Large intestine (tissue), 3 donors: ENCODE data around the gene KIF6. TPM values are rescaled to one million over a fixed set of nuclear protein-coding genes. Genes with fewer than 3 reads are reported as not detected.
"Not testable (repeated sequence)": the region's sequence is repeated elsewhere in the genome, so short reads cannot be mapped to it uniquely, and the experiment has no call there.

Experiments used
- DNase-seq, 2 donors: peaks; one replicate each; pipeline versions ENCODE4 v3.0.0 to v3.0.0-alpha.2; 2013
- H3K27ac ChIP-seq: one replicate; pipeline ENCODE4 v1.5.1; 2013; ENCODE audit warnings: low read length
- H3K27me3 ChIP-seq: 2 replicates; pipeline ENCODE4 v1.6.1; 2013; ENCODE audit warnings: low read length; ENCODE audit not compliant: control insufficient read depth, insufficient read depth
- H3K36me3 ChIP-seq: 2 replicates; pipeline ENCODE4 v1.6.1; 2013; ENCODE audit warnings: low read length; ENCODE audit not compliant: control insufficient read depth, insufficient read depth
- H3K4me1 ChIP-seq: one replicate; pipeline ENCODE4 v1.6.1; 2013; ENCODE audit warnings: low read length; ENCODE audit not compliant: control insufficient read depth, insufficient read depth
- H3K4me3 ChIP-seq: one replicate; pipeline ENCODE4 v1.5.1; 2013; ENCODE audit warnings: low read length
- H3K9me3 ChIP-seq: one replicate; pipeline ENCODE4 v1.6.1; 2013; ENCODE audit warnings: mild to moderate bottlenecking, low read depth, low read length, moderate library complexity; ENCODE audit not compliant: control insufficient read depth
- WGBS: methylation state at CpG from one replicate; pipeline ENCODE4 v1.1.5; 2013; ENCODE audit warnings: low lambda C conversion rate; ENCODE audit not compliant: insufficient coverage; 5-methylcytosine and 5-hydroxymethylcytosine counted together
- polyA plus RNA-seq: library from polyadenylated mRNA; unstranded; fragments of 120-200 nt; gene quantifications from one replicate; pipeline ENCODE4 v1.2.1, GENCODE V29; 2013

The KIF6 gene
- polyA plus RNA-seq, 1 donor, result 0.70 TPM

DNA sequence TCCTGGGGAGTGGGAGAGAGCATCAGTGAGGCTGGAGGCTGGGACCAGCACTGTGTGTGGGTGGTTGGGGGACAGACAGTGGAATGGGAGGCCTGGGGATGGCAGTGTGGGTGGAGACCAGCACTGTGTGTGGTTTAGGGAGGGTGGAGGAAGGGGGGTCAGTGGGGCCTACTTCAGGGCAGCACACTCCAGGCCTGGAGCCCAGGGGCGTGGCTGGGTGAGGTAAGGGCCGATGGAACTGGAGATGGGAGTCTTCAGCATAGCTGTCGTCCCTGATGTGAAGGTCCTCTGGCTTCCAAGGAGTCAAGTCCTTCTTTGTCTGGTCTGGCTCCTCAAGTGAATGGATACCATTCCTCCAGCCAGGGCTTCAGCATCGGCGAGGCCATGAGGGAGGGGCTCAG lies 429.6 kb downstream of the KIF6 start:
- H3K27ac ChIP-seq, result no peak overlapping the region
- H3K4me3 ChIP-seq, result no peak overlapping the region
- no peak for DNase-seq
- no CpG with 5 or more reads among the region's 5 CpGs for WGBS
- H3K27me3 ChIP-seq, result peaks cover 9% of the 10 kb centered on the region
- peaks cover 11% of the 10 kb centered on the region for H3K4me1 ChIP-seq
- no peaks in the 10 kb centered on the region for H3K36me3 ChIP-seq
- H3K9me3 ChIP-seq, result no peaks in the 10 kb centered on the region

DNA sequence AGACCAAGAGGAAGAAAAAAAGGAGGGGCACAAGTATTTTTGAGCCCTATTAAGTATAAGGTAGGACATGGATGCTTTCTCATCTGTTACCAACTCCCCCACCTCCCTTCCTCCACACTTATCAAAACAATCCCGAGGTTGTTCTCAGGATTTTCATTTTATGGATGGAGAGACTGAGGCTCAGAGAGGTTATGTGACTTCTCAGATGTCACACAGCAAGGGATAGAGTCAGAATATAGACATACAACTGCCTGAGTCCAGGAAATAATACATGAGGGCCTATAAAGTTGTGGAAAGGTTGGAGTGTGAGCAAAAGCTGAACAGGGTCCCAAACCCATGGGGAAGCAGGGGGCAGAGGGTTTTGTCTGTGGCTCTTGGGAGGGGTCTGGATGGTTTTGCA lies 430.3 kb downstream of the KIF6 start:
- H3K27me3 ChIP-seq, result peaks cover 12% of the 10 kb centered on the region
- no peak overlapping the region for H3K27ac ChIP-seq
- WGBS, result 88% methylated on average over 1 of the region's 1 CpG
- H3K36me3 ChIP-seq, result no peaks in the 10 kb centered on the region
- H3K4me3 ChIP-seq, result no peak overlapping the region
- DNase-seq, result no peak
- peaks cover 11% of the 10 kb centered on the region for H3K4me1 ChIP-seq
- H3K9me3 ChIP-seq, result no peaks in the 10 kb centered on the region

DNA sequence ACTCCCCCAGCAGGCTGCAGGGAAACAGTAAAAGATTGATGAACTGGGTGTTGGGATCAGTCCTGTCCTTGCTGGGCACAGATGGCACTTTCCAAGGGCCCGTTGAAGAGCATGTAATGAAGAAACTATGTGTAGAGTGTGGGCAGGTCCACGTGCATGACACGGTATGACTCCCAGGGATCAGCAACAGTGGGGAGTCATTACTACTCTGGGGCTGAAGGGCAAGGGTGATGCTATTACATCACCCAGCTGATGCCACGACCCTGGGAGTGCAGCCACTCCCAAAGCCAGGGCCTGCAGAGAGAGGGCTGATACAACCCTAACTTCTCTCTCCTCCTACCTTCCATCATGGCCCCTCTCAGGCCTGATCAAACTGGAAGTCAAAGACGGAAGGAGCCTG lies 431.1 kb downstream of the KIF6 start:
- peak in 1 of 2 donors; percentile 16 for DNase-seq

GRCh38 chr6:39292637-39293036 lies 432.6 kb downstream of the KIF6 start:
- no peak overlapping the region for H3K27ac ChIP-seq
- H3K4me3 ChIP-seq, result no peak overlapping the region
- no peaks in the 10 kb centered on the region for H3K9me3 ChIP-seq
- DNase-seq, result no peak
- H3K4me1 ChIP-seq, result peaks cover 2% of the 10 kb centered on the region
- no CpG with 5 or more reads among the region's 6 CpGs for WGBS
- peaks cover 20% of the 10 kb centered on the region for H3K27me3 ChIP-seq
- no peaks in the 10 kb centered on the region for H3K36me3 ChIP-seq

More for the DNA sequence above, 431.1 kb downstream of the KIF6 start:
- WGBS, result no CpG with 5 or more reads among the region's 5 CpGs
- H3K9me3 ChIP-seq, result no peaks in the 10 kb centered on the region
- no peaks in the 10 kb centered on the region for H3K36me3 ChIP-seq
- no peak overlapping the region for H3K4me3 ChIP-seq
- no peak overlapping the region for H3K27ac ChIP-seq
- peaks cover 12% of the 10 kb centered on the region for H3K27me3 ChIP-seq
- H3K4me1 ChIP-seq, result peaks cover 11% of the 10 kb centered on the region

DNA sequence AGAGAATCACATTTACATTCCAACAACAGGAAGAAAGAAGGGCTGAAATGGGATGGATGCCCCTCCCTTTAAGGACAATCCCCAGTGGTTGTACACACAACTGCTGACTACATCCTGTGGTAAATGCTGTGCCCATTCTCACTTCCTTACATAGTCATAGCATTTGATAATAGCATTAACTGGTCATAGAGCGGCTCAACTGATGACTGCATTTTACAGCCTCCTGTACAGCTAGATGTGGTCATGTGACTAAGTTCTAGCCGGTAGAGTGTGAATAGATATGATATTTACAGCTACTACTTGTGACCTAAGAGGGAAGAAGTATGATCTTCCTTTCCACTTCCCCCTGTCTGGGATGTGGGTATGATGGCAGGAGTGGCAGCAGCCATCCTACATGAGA lies 435.7 kb downstream of the KIF6 start:
- Histone ChIP-seq H3K36me3 (no peaks in the 10 kb centered on the region), H3K27ac (no peak overlapping the region), H3K9me3 (no peaks in the 10 kb centered on the region), H3K4me1 (no peaks in the 10 kb centered on the region), H3K4me3 (no peak overlapping the region), H3K27me3 (peaks cover 24% of the 10 kb centered on the region)
- WGBS, result no CpG with 5 or more reads among the region's 2 CpGs
- DNase-seq, result peak in 1 of 2 donors; percentile 42

DNA sequence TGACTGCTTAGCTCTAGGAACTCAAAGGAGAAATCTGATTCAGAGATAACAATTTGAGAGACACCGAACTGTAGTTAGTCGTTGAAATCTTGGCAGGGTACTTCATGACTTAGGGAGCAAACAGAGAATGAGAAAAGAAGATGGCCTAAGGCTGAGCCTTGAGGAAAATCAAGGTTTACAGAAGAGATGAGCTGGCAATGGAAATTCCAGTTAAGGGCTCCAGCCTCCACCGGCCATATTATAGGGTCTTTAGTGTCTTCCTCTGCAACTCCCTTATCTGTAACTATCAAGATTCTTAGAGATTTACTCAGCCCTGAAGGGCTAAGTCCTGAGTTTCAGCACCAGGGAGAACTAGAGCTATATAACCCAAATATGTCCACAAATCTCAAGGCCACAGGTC lies 437.6 kb downstream of the KIF6 start:
- no peak overlapping the region for H3K27ac ChIP-seq
- H3K36me3 ChIP-seq, result no peaks in the 10 kb centered on the region
- no peak for DNase-seq
- no peaks in the 10 kb centered on the region for H3K9me3 ChIP-seq
- H3K4me1 ChIP-seq, result no peaks in the 10 kb centered on the region
- peaks cover 29% of the 10 kb centered on the region for H3K27me3 ChIP-seq
- H3K4me3 ChIP-seq, result no peak overlapping the region
- no CpG with 5 or more reads among the region's 3 CpGs for WGBS

- H3K36me3 ChIP-seq, H3K4me1 ChIP-seq, H3K4me3 ChIP-seq, H3K27ac ChIP-seq, H3K9me3 ChIP-seq, DNase-seq: not testable (repeated sequence)
- peaks cover 30% of the 10 kb centered on the region for H3K27me3 ChIP-seq
- WGBS, result no CpG with 5 or more reads among the region's 10 CpGs
Observed at GRCh38 chr6:39286596-39286995, 438.6 kb downstream of the KIF6 start.

- Histone ChIP-seq H3K9me3 (no peaks in the 10 kb centered on the region), H3K4me1 (peaks cover 6% of the 10 kb centered on the region), H3K27ac (no peak overlapping the region), H3K36me3 (no peaks in the 10 kb centered on the region), H3K4me3 (no peak overlapping the region), H3K27me3 (peaks cover 42% of the 10 kb centered on the region)
- 80% methylated on average over 2 of the region's 2 CpGs for WGBS
- DNase-seq, result no peak
Observed at GRCh38 chr6:39282774-39283173, 442.4 kb downstream of the KIF6 start.

- WGBS, result no CpG with 5 or more reads among the region's 11 CpGs
- no peak overlapping the region for H3K4me3 ChIP-seq
- H3K36me3 ChIP-seq, result no peaks in the 10 kb centered on the region
- H3K4me1 ChIP-seq, result peaks cover 6% of the 10 kb centered on the region
- peaks cover 47% of the 10 kb centered on the region for H3K27me3 ChIP-seq
- no peak overlapping the region for H3K27ac ChIP-seq
- DNase-seq, result peak in 1 of 2 donors; percentile 38
- H3K9me3 ChIP-seq, result no peaks in the 10 kb centered on the region
Observed at GRCh38 chr6:39281312-39281980, 443.8 kb downstream of the KIF6 start.

DNA sequence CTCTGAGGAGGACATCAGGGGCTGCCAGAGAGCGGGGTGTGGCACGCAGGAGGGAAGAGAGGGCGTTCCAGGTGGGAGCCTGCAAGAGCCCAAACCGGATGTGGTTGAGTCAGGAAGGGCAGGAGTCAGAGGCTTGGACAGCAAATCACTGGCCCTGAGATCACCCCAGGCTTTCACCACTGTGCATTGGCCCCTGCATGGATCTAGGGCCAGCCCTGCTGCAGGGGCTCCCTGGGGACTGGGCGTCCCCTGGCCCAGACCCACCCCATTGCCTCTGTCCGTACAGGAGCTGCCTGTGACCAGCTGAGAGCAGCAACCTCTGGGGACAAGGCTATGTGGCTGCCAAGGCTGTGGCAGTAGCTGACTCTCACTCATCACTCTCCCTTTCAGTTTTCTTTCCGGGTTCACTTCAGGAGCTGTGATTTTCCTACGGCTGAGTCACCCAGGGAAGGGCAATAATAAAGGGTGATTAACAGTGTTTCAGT lies 444.9 kb downstream of the KIF6 start:
- no peak overlapping the region for H3K4me3 ChIP-seq
- H3K9me3 ChIP-seq, result no peaks in the 10 kb centered on the region
- peaks cover 6% of the 10 kb centered on the region for H3K4me1 ChIP-seq
- H3K27me3 ChIP-seq, result peaks cover 47% of the 10 kb centered on the region
- H3K36me3 ChIP-seq, result no peaks in the 10 kb centered on the region
- no peak overlapping the region for H3K27ac ChIP-seq
- DNase-seq, result peak; percentile 70 to 85
- WGBS, result 13% methylated on average over 1 of the region's 8 CpGs
